ENCODE measurements around the gene BPI.
"Not testable (repeated sequence)": the region's sequence is repeated elsewhere in the genome, so short reads cannot be mapped to it uniquely, and the experiment has no call there.

BPI gene

GRCh38 chr20:38338849-38339520, 35.0 kb downstream of the BPI start:
- peak in 1 of 2 experiments; percentile 14 for DNase-seq

GRCh38 chr20:38339521-38339896, 35.6 kb downstream of the BPI start:
- not testable (repeated sequence) for DNase-seq

GRCh38 chr20:38339997-38340396, 36.0 kb downstream of the BPI start:
- no peak for DNase-seq

- DNase-seq, result no peak
These were observed 36.7 kb downstream of the BPI start for GRCh38 chr20:38340693-38341092.

- no peak for DNase-seq
These were observed 38.3 kb downstream of the BPI start for GRCh38 chr20:38342216-38342615.

GRCh38 chr20:38342713-38343310, 38.9 kb downstream of the BPI start:
- DNase-seq, result no peak

GRCh38 chr20:38343311-38344106, 39.6 kb downstream of the BPI start:
- no peak for DNase-seq

GRCh38 chr20:38344107-38344701, 40.2 kb downstream of the BPI start:
- no peak for DNase-seq

GRCh38 chr20:38345643-38346042, 41.7 kb downstream of the BPI start:
- no peak for DNase-seq

- no peak for DNase-seq
These were observed 42.3 kb downstream of the BPI start, which contains the start of gene LBP for GRCh38 chr20:38346247-38346651. Gene LBP, plus strand, starts transcription at chr20:38346482. Its CDS starts 35 bp downstream, at chr20:38346517.

GRCh38 chr20:38346741-38347140, 42.8 kb downstream of the BPI start:
- DNase-seq, result no peak

- DNase-seq, result no peak
These were observed 45.9 kb downstream of the BPI start for GRCh38 chr20:38349856-38350255.

GRCh38 chr20:38350879-38351775, 47.2 kb downstream of the BPI start:
- DNase-seq, result no peak

GRCh38 chr20:38353316-38353715, 49.4 kb downstream of the BPI start:
- DNase-seq, result no peak

- no peak for DNase-seq
These were observed 50.3 kb downstream of the BPI start for GRCh38 chr20:38354227-38354626.

- DNase-seq, result no peak
These were observed 51.4 kb downstream of the BPI start for GRCh38 chr20:38355161-38356012.

GRCh38 chr20:38357653-38358207, 53.8 kb downstream of the BPI start:
- no peak for DNase-seq

- no peak for DNase-seq
These were observed 54.6 kb downstream of the BPI start for GRCh38 chr20:38358556-38358955.

- no peak for DNase-seq
These were observed 59.2 kb downstream of the BPI start for GRCh38 chr20:38363004-38363747.

GRCh38 chr20:38369389-38369788, 65.4 kb downstream of the BPI start:
- DNase-seq, result peak; percentile 71 to 75

All from Kasumi-1 (cell line).